ENCODE measurements around the gene PTGS2. TPM values are rescaled to one million over a fixed set of nuclear protein-coding genes. Genes with fewer than 3 reads are reported as not detected.

The PTGS2 gene
- total RNA-seq (0.06 and 0.35 TPM in 2 replicates), polyA plus RNA-seq (0.10 TPM in 1 of 2 replicates, not detected in the other)

GRCh38 chr1:186680245-186681061 lies at the start of gene PTGS2:
Gene PTGS2, minus strand, starts transcription at chr1:186680423. Its CDS starts 133 bp downstream, at chr1:186680290.
- Histone ChIP-seq H3K27ac (no peak within 1 kb of the TSS), H3K36me3 (no peaks in the 10 kb centered on the region), H3K4me1 (ENCODE audit: low read depth) (no peaks in the 10 kb centered on the region), H3K27me3 (peaks cover 47% of the 10 kb centered on the region), H3K9me3 (ENCODE audit: low read depth) (no peaks in the 10 kb centered on the region), H3K4me3 (peak within 1 kb of the TSS; percentile 47)
- TF ChIP-seq, protein P1, sequence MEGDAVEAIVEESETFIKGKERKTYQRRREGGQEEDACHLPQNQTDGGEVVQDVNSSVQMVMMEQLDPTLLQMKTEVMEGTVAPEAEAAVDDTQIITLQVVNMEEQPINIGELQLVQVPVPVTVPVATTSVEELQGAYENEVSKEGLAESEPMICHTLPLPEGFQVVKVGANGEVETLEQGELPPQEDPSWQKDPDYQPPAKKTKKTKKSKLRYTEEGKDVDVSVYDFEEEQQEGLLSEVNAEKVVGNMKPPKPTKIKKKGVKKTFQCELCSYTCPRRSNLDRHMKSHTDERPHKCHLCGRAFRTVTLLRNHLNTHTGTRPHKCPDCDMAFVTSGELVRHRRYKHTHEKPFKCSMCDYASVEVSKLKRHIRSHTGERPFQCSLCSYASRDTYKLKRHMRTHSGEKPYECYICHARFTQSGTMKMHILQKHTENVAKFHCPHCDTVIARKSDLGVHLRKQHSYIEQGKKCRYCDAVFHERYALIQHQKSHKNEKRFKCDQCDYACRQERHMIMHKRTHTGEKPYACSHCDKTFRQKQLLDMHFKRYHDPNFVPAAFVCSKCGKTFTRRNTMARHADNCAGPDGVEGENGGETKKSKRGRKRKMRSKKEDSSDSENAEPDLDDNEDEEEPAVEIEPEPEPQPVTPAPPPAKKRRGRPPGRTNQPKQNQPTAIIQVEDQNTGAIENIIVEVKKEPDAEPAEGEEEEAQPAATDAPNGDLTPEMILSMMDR (IDR thresholded peaks at IDR 0.05; ENCODE audit: low read depth, low read length) = peak; percentile 69
- peak; percentile 69 to 98 for DNase-seq (ENCODE audit: low read depth in 1 of 2, low spot score in 1 of 2)

GRCh38 chr1:186722711-186723309 lies 42.6 kb upstream of the PTGS2 start:
- no peaks in the 10 kb centered on the region for H3K27me3 ChIP-seq
- peak; percentile 47 to 64 for DNase-seq (ENCODE audit: low read depth in 1 of 2, low spot score in 1 of 2)
- H3K36me3 ChIP-seq = no peaks in the 10 kb centered on the region
- no peak overlapping the region for H3K4me3 ChIP-seq
- no peaks in the 10 kb centered on the region for H3K9me3 ChIP-seq (ENCODE audit: low read depth)
- no peaks in the 10 kb centered on the region for H3K4me1 ChIP-seq (ENCODE audit: low read depth)
- TF ChIP-seq, protein P1 (IDR thresholded peaks at IDR 0.05; ENCODE audit: low read depth, low read length) = peak; percentile 65
- H3K27ac ChIP-seq = no peak overlapping the region

GRCh38 chr1:186717286-186717685 lies 37.1 kb upstream of the PTGS2 start:
- TF ChIP-seq, protein P1 (IDR thresholded peaks at IDR 0.05; ENCODE audit: low read depth, low read length) = no peak
- no peak overlapping the region for H3K4me3 ChIP-seq
- H3K36me3 ChIP-seq = no peaks in the 10 kb centered on the region
- no peaks in the 10 kb centered on the region for H3K4me1 ChIP-seq (ENCODE audit: low read depth)
- H3K27me3 ChIP-seq = no peaks in the 10 kb centered on the region
- H3K9me3 ChIP-seq (ENCODE audit: low read depth) = no peaks in the 10 kb centered on the region
- H3K27ac ChIP-seq = no peak overlapping the region
- DNase-seq (ENCODE audit: low read depth in 1 of 2, low spot score in 1 of 2) = peak in 1 of 2 donors; percentile 36

- no peaks in the 10 kb centered on the region for H3K36me3 ChIP-seq
- H3K27ac ChIP-seq = no peak overlapping the region
- no peak for DNase-seq (ENCODE audit: low read depth in 1 of 2, low spot score in 1 of 2)
- H3K4me1 ChIP-seq (ENCODE audit: low read depth) = no peaks in the 10 kb centered on the region
- no peaks in the 10 kb centered on the region for H3K27me3 ChIP-seq
- no peaks in the 10 kb centered on the region for H3K9me3 ChIP-seq (ENCODE audit: low read depth)
- H3K4me3 ChIP-seq = no peak overlapping the region
- TF ChIP-seq, protein P1 (IDR thresholded peaks at IDR 0.05; ENCODE audit: low read depth, low read length) = no peak
These were observed 35.9 kb upstream of the PTGS2 start for GRCh38 chr1:186715887-186716809.

GRCh38 chr1:186710696-186711095 lies 30.5 kb upstream of the PTGS2 start:
- no peak overlapping the region for H3K27ac ChIP-seq
- no peaks in the 10 kb centered on the region for H3K4me1 ChIP-seq (ENCODE audit: low read depth)
- DNase-seq (ENCODE audit: low read depth in 1 of 2, low spot score in 1 of 2) = no peak
- H3K9me3 ChIP-seq (ENCODE audit: low read depth) = no peaks in the 10 kb centered on the region
- no peak overlapping the region for H3K4me3 ChIP-seq
- H3K36me3 ChIP-seq = no peaks in the 10 kb centered on the region
- H3K27me3 ChIP-seq = no peaks in the 10 kb centered on the region
- TF ChIP-seq, protein P1 (IDR thresholded peaks at IDR 0.05; ENCODE audit: low read depth, low read length) = no peak

Measured in cardiac muscle cell (in vitro differentiated cells and primary cell).